GM12878 (cell line): Measurements from ENCODE around the gene MRPL38. TPM values are rescaled to one million over a fixed set of nuclear protein-coding genes. Genes with fewer than 3 reads are reported as not detected.

Source experiments
- ATAC-seq: fragments of 200-7000 bp; cut with Tn5 transposase; 3 replicates; pipeline ENCODE4 v1.9.1; 2020; ENCODE audit warnings: mild to moderate bottlenecking, moderate library complexity
- BruUV-seq: library from RNA; stranded (reverse); fragments of 400-500 nt; replicated peaks from 2 replicates; lab custom pipeline; 2021; lab: Mats Ljungman, UMichigan
- CTCF ChIA-PET: fragments of 300-600 bp; sonication (Branson Sonifier 250); formaldehyde crosslinking; extraction: SDS; loops from one replicate; lab custom pipeline; 2021; ENCODE audit warnings: inconsistent platforms; lab: Yijun Ruan, JAX
- POLR2A ChIA-PET: fragments of 350-600 bp; formaldehyde crosslinking; extraction: SDS; loops from one replicate; lab custom pipeline; 2021; ENCODE audit warnings: inconsistent platforms; lab: Charles Lee
- RAD21 ChIA-PET: fragments of 300-600 bp; sonication (Branson Sonifier 250); formaldehyde crosslinking; loops from one replicate; lab custom pipeline; 2023; ENCODE audit warnings: antibody characterized with exemption; ENCODE audit not compliant: unreplicated experiment; lab: Charles Lee
- SMC1A ChIA-PET: fragments of 300-600 bp; sonication (Branson Sonifier 250); formaldehyde crosslinking; loops from one replicate; lab custom pipeline; 2023; ENCODE audit not compliant: unreplicated experiment, uncharacterized antibody; lab: Charles Lee
- DNase-seq: peaks from one replicate; pipeline ENCODE4 v3.0.0-alpha.2; 2011; ENCODE audit warnings: low read depth, low spot score
- FAIRE-seq: peaks from 3 replicates; lab custom pipeline; 2011; peaks lifted over from hg19 to GRCh38; lab: Jason Lieb, UNC
- H2AFZ ChIP-seq: 2 replicates; pipeline ENCODE4 v1.6.0; 2011; ENCODE audit warnings: low read depth, low read length, control low read depth; ENCODE audit not compliant: control insufficient read depth
- H3K27ac ChIP-seq: 2 replicates; pipeline ENCODE4 v1.5.1; 2011; ENCODE audit warnings: control low read depth; ENCODE audit not compliant: control insufficient read depth, insufficient read depth
- H3K27me3 ChIP-seq, 2 experiments: replicated peaks in 1 of 2; 2 replicates each; pipeline versions ENCODE4 v1.6.0 to v1.6.1; 2011; ENCODE audit warnings: low read length in 1 of 2; ENCODE audit not compliant: control insufficient read depth in 2 of 2, insufficient read depth in 2 of 2
- H3K36me3 ChIP-seq, 2 experiments: 2 replicates each; pipeline ENCODE4 v1.5.1; 2011; ENCODE audit warnings: low read length in 1 of 2; ENCODE audit not compliant: control insufficient read depth in 2 of 2, insufficient read depth in 2 of 2
- H3K4me1 ChIP-seq: 2 replicates; pipeline ENCODE4 v1.6.1; 2011; ENCODE audit warnings: mild to moderate bottlenecking, low read length, moderate library complexity, mixed read lengths; ENCODE audit not compliant: control insufficient read depth, insufficient read depth
- H3K4me2 ChIP-seq: 2 replicates; pipeline ENCODE4 v1.6.0; 2011; ENCODE audit warnings: control low read depth; ENCODE audit not compliant: control insufficient read depth, insufficient read depth
- H3K4me3 ChIP-seq: fragments of 200-600 bp; sonication (generic); 2 replicates; pipeline ENCODE4 v1.5.1; 2016
- H3K79me2 ChIP-seq: 2 replicates; pipeline ENCODE4 v1.6.0; 2011; ENCODE audit warnings: low read length; ENCODE audit not compliant: control insufficient read depth, insufficient read depth
- H3K9ac ChIP-seq: 2 replicates; pipeline ENCODE4 v1.8.0; 2011; ENCODE audit warnings: low read length, control low read depth, mixed read lengths; ENCODE audit not compliant: control insufficient read depth, insufficient read depth
- H3K9me3 ChIP-seq: replicated peaks from 3 replicates; pipeline ENCODE4 v1.5.1; 2011; ENCODE audit warnings: mild to moderate bottlenecking, low read length; ENCODE audit not compliant: control insufficient read depth, insufficient read depth
- H4K20me1 ChIP-seq: 2 replicates; pipeline ENCODE4 v1.6.0; 2011; ENCODE audit not compliant: control insufficient read depth, insufficient read depth
- IRF5 ChIP-seq: fragments of 450-650 bp; IDR thresholded peaks from 2 replicates; pipeline ENCODE4 v1.6.1; 2017; ENCODE audit warnings: borderline replicate concordance
- MEF2A ChIP-seq: IDR thresholded peaks from 2 replicates; pipeline ENCODE4 v1.6.1; 2011; ENCODE audit warnings: low read depth, mild to moderate bottlenecking, low read length, moderate library complexity; ENCODE audit not compliant: insufficient read depth
- PAX8 ChIP-seq: fragments of 450-650 bp; IDR thresholded peaks from 2 replicates; pipeline ENCODE4 v1.6.1; 2017; ENCODE audit warnings: mild to moderate bottlenecking, moderate library complexity
- POLR2AphosphoS2 ChIP-seq: IDR thresholded peaks from 2 replicates; pipeline ENCODE4 v1.6.1; 2011; ENCODE audit warnings: low read depth, mild to moderate bottlenecking, low read length, improper control_type of control experiment, moderate library complexity
- WGBS: methylation state at CpG from one replicate; pipeline ENCODE4 v1.1.6; 2016; ENCODE audit warnings: low lambda C conversion rate; ENCODE audit not compliant: insufficient replicate concordance, insufficient coverage; ENCODE audit errors: missing lambda C conversion rate; 5-methylcytosine and 5-hydroxymethylcytosine counted together
- in situ Hi-C: fragments of 300-500 bp; cut with MboI; formaldehyde crosslinking; loops from 9 replicates; pipeline ENCODE4 v1.14.3; 2018; ENCODE audit warnings: mixed read lengths
- intact Hi-C: fragments of 100-400 bp; cut with micrococcal nuclease; formaldehyde crosslinking; loops from one replicate; pipeline ENCODE4 v1.14.2; 2022; ENCODE audit not compliant: unreplicated experiment
- polyA plus RNA-seq, 11 experiments: library from polyadenylated mRNA; depleted of rRNA in 4 of 11; unstranded in 6 of 11; stranded (reverse) in 5 of 11; fragments of >200 nt; fragmentation: Nextera tagmentation in 4 of 11; fragmentation: Illumina TruSeq in 1 of 11; extraction: Ambion mirVana in 4 of 11; extraction: Trizol in 1 of 11; gene quantifications; 1 replicate in 1 of 11; 2 replicates in 10 of 11; pipeline versions ENCODE4 v1.2.1 to v1.2.3, GENCODE V29; 2011 to 2016; ENCODE audit warnings: inconsistent platforms in 2 of 11, missing spikeins in 2 of 11, low read depth in 1 of 11
- total RNA-seq, 4 experiments: library from RNA; depleted of rRNA in 3 of 4; stranded (reverse); fragments of >200 nt in 3 of 4; fragmentation: Illumina TruSeq in 1 of 4; extraction: Trizol in 1 of 4; gene quantifications; 2 replicates each; pipeline versions ENCODE4 v1.2.1 to v1.2.3, GENCODE V29; 2013 to 2021
- TF ChIP-seq, protein P1 (sequence below): IDR thresholded peaks from 2 replicates; pipeline ENCODE4 v1.6.1; 2011; ENCODE audit warnings: borderline replicate concordance, low read depth, mild to moderate bottlenecking, moderate library complexity, mixed read lengths, low read length; ENCODE audit not compliant: insufficient read depth; ENCODE audit errors: extremely low read length
- TF ChIP-seq, protein P2 (sequence below): fragments of 450-650 bp; formaldehyde crosslinking; IDR thresholded peaks from 2 replicates; pipeline ENCODE4 v1.4.0; 2020; ENCODE audit warnings: mild to moderate bottlenecking, moderate library complexity

The MRPL38 gene
- total and polyA plus RNA-seq, 10 of the 15 experiments (the other 5 are each of a cell fraction or from before 2014, with no cell fraction given): 6.6 to 205 (median 53.1) TPM

GRCh38 chr17:75915268-75915667, 10.6 kb upstream of the MRPL38 start (continued):
- TF ChIP-seq, protein P1, sequence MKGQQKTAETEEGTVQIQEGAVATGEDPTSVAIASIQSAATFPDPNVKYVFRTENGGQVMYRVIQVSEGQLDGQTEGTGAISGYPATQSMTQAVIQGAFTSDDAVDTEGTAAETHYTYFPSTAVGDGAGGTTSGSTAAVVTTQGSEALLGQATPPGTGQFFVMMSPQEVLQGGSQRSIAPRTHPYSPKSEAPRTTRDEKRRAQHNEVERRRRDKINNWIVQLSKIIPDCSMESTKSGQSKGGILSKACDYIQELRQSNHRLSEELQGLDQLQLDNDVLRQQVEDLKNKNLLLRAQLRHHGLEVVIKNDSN: no peak
- no peak for TF ChIP-seq POLR2AphosphoS2

GRCh38 chr17:75914643-75915267, 10.1 kb upstream of the MRPL38 start:
- Histone ChIP-seq H2AFZ (no peak overlapping the region), H3K27me3 (no peaks in the 10 kb centered on the region), H3K4me3 (no peak overlapping the region), H3K9ac (no peak overlapping the region), H3K36me3 (no peaks in the 10 kb centered on the region), H3K27ac (no peak overlapping the region), H3K9me3 (no peaks in the 10 kb centered on the region), H3K4me2 (no peak overlapping the region)
- in situ Hi-C loops: no loop called here
- BruUV-seq: no TSS peak
- SMC1A ChIA-PET: no interaction called here
- TF ChIP-seq IRF5 (no peak), MEF2A (no peak), PAX8 (no peak)
- TF ChIP-seq, protein P2, sequence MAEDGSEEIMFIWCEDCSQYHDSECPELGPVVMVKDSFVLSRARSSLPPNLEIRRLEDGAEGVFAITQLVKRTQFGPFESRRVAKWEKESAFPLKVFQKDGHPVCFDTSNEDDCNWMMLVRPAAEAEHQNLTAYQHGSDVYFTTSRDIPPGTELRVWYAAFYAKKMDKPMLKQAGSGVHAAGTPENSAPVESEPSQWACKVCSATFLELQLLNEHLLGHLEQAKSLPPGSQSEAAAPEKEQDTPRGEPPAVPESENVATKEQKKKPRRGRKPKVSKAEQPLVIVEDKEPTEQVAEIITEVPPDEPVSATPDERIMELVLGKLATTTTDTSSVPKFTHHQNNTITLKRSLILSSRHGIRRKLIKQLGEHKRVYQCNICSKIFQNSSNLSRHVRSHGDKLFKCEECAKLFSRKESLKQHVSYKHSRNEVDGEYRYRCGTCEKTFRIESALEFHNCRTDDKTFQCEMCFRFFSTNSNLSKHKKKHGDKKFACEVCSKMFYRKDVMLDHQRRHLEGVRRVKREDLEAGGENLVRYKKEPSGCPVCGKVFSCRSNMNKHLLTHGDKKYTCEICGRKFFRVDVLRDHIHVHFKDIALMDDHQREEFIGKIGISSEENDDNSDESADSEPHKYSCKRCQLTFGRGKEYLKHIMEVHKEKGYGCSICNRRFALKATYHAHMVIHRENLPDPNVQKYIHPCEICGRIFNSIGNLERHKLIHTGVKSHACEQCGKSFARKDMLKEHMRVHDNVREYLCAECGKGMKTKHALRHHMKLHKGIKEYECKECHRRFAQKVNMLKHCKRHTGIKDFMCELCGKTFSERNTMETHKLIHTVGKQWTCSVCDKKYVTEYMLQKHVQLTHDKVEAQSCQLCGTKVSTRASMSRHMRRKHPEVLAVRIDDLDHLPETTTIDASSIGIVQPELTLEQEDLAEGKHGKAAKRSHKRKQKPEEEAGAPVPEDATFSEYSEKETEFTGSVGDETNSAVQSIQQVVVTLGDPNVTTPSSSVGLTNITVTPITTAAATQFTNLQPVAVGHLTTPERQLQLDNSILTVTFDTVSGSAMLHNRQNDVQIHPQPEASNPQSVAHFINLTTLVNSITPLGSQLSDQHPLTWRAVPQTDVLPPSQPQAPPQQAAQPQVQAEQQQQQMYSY: no peak
- TF ChIP-seq, all 136 proteins: peak for 0
- no peak for DNase-seq
- RAD21 ChIA-PET: no interaction called here
- CTCF ChIA-PET: no interaction called here
- no peak for ATAC-seq
- Histone ChIP-seq H4K20me1 (no peaks in the 10 kb centered on the region), H3K79me2 (no peaks in the 10 kb centered on the region), H3K4me1 (no peaks in the 10 kb centered on the region)
- WGBS: 89% methylated on average over 33 of the region's 34 CpGs
- no peak for FAIRE-seq
- intact Hi-C loops: no loop called here
- POLR2A ChIA-PET: interaction anchor here (0.6 kb wide), 1 partner anchor 480 kb away, joined by 5 read pairs; no protein-coding TSS in a partner anchor
